D721Med (cell line): ENCODE results near the gene CFAP77.

Experiments
- DNase-seq: peaks from one replicate; pipeline ENCODE4 v3.0.0; 2011; ENCODE audit warnings: low spot score; ENCODE audit not compliant: insufficient read length
- FAIRE-seq: peaks from 2 replicates; lab custom pipeline; 2011; peaks lifted over from hg19 to GRCh38; lab: Jason Lieb, UNC
- CTCF ChIP-seq: IDR thresholded peaks from 2 replicates; pipeline ENCODE4 v1.5.1; 2012; ENCODE audit warnings: mild to moderate bottlenecking, control low read depth; ENCODE audit not compliant: insufficient read depth; ENCODE audit errors: missing control alignments

CFAP77 gene

GRCh38 chr9:132422574-132422973, 12.6 kb downstream of the CFAP77 start:
- no peak for FAIRE-seq
- DNase-seq: no peak
- no peak for TF ChIP-seq CTCF

- no peak for TF ChIP-seq CTCF
- DNase-seq (no peak), FAIRE-seq (no peak)
Observed at GRCh38 chr9:132423503-132423902, 13.5 kb downstream of the CFAP77 start.

GRCh38 chr9:132424857-132425674, 15.1 kb downstream of the CFAP77 start:
- no peak for DNase-seq
- FAIRE-seq: no peak

GRCh38 chr9:132425675-132426062, 15.7 kb downstream of the CFAP77 start:
- no peak for TF ChIP-seq CTCF
- no peak for FAIRE-seq
- DNase-seq: no peak

More at GRCh38 chr9:132424857-132425674, 15.1 kb downstream of the CFAP77 start:
- TF ChIP-seq CTCF: no peak

GRCh38 chr9:132426639-132427414, 16.8 kb downstream of the CFAP77 start:
- TF ChIP-seq CTCF: no peak

GRCh38 chr9:132430998-132431397, 21.0 kb downstream of the CFAP77 start:
- DNase-seq (no peak), FAIRE-seq (no peak)
- TF ChIP-seq CTCF: no peak

More at GRCh38 chr9:132426639-132427414, 16.8 kb downstream of the CFAP77 start:
- DNase-seq (no peak), FAIRE-seq (no peak)
